CD4-positive, alpha-beta T cell (primary cell): ENCODE results near the gene PMAIP1. TPM values are rescaled to one million over a fixed set of nuclear protein-coding genes. Genes with fewer than 3 reads are reported as not detected.

Experiments used
- ATAC-seq: fragments of 200-7000 bp; cut with Tn5 transposase; one replicate; pipeline ENCODE4 v1.10.0; 2022; ENCODE audit warnings: mild to moderate bottlenecking; ENCODE audit not compliant: poor library complexity
- CTCF ChIA-PET: fragments of 350-600 bp; sonication (Branson Sonifier 250); formaldehyde crosslinking; loops from one replicate; lab custom pipeline; 2021; ENCODE audit warnings: antibody characterized with exemption, inconsistent platforms; lab: Charles Lee
- POLR2A ChIA-PET: fragments of 350-600 bp; sonication (Branson Sonifier 250); formaldehyde crosslinking; loops from one replicate; lab custom pipeline; 2021; ENCODE audit warnings: antibody characterized with exemption, inconsistent platforms; lab: Charles Lee
- DNase-seq, 14 experiments: peaks; one replicate each; pipeline ENCODE4 v3.0.0-alpha.2; 2013 to 2020; ENCODE audit warnings: mixed read lengths in 2 of 14
- H3K27ac ChIP-seq, 2 donors: one replicate each; pipeline versions ENCODE4 v1.5.1 to v1.7.0; 2013; ENCODE audit warnings: low read length in 2 of 2, low read depth in 1 of 2, mild to moderate bottlenecking in 1 of 2
- H3K27me3 ChIP-seq, 2 experiments: 1 replicate in 1 of 2; 2 replicates in 1 of 2; pipeline versions ENCODE4 v1.6.1 to v1.7.0; 2013; ENCODE audit warnings: low read length in 2 of 2, control low read depth in 1 of 2, mild to moderate bottlenecking in 1 of 2, moderate library complexity in 1 of 2; ENCODE audit not compliant: insufficient read depth in 2 of 2, control insufficient read depth in 1 of 2
- H3K36me3 ChIP-seq: one replicate; pipeline ENCODE4 v1.6.1; 2013; ENCODE audit warnings: low read length, control low read depth; ENCODE audit not compliant: insufficient read depth
- H3K4me1 ChIP-seq: one replicate; pipeline ENCODE4 v1.6.1; 2013; ENCODE audit warnings: low read length, control low read depth; ENCODE audit not compliant: insufficient read depth
- H3K4me3 ChIP-seq: one replicate; pipeline ENCODE4 v1.5.1; 2013; ENCODE audit warnings: mild to moderate bottlenecking, low read length, moderate library complexity
- H3K9me3 ChIP-seq, 2 experiments: 1 replicate in 1 of 2; 2 replicates in 1 of 2; pipeline versions ENCODE4 v1.6.1 to v1.7.0; 2013; ENCODE audit warnings: low read length in 2 of 2, mild to moderate bottlenecking in 2 of 2, control low read depth in 1 of 2, moderate library complexity in 1 of 2; ENCODE audit not compliant: control insufficient read depth in 1 of 2, insufficient read depth in 1 of 2
- H3K27ac Mint-ChIP-seq: one replicate; pipeline ENCODE4 v1.8.0; 2020; ENCODE audit warnings: mixed read lengths
- H3K27me3 Mint-ChIP-seq: one replicate; pipeline ENCODE4 v1.8.0; 2021; ENCODE audit warnings: mixed read lengths
- H3K36me3 Mint-ChIP-seq: one replicate; pipeline ENCODE4 v1.8.0; 2021; ENCODE audit warnings: low read depth, mixed read lengths
- H3K4me1 Mint-ChIP-seq: one replicate; pipeline ENCODE4 v1.8.0; 2021; ENCODE audit warnings: low read depth, mixed read lengths
- H3K4me3 Mint-ChIP-seq: one replicate; pipeline ENCODE4 v1.8.0; 2020; ENCODE audit warnings: mild to moderate bottlenecking, mixed read lengths
- H3K9me3 Mint-ChIP-seq: one replicate; pipeline ENCODE4 v1.8.0; 2020; ENCODE audit warnings: mixed read lengths
- CTCF ChIP-seq: fragments of 200-600 bp; IDR thresholded peaks from one replicate; pipeline ENCODE4 v1.8.0; 2022; ENCODE audit warnings: antibody characterized with exemption, mild to moderate bottlenecking
- intact Hi-C, 2 experiments: fragments of 100-400 bp; cut with DNase I in 1 of 2; cut with micrococcal nuclease in 1 of 2; formaldehyde crosslinking; loops; one replicate each; pipeline versions ENCODE4 v1.15.1 to v1.9.0; 2023 to 2025; cut with DNase I, micrococcal nuclease
- total RNA-seq, 174 experiments: library from RNA in 2 of 174; stranded (reverse) in 2 of 174; gene quantifications; one replicate each; pipeline ENCODE4 v1.2.3 and lab custom pipeline; 2021 to 2026

Gene PMAIP1
- total RNA-seq, 2 experiments from 2014 or later: 100 to 101 TPM

- H3K4me3 ChIP-seq: no peak overlapping the region
These were observed 28.4 kb downstream of the PMAIP1 start for GRCh38 chr18:59928201-59928600.

GRCh38 chr18:59929621-59930295 lies 30.0 kb downstream of the PMAIP1 start:
- ATAC-seq (no peak), DNase-seq (no peak)
- intact Hi-C loops: no loop called here
- Histone ChIP-seq H3K9me3 (no peaks in the 10 kb centered on the region), H3K27me3 (no peaks in the 10 kb centered on the region), H3K36me3 (no peaks in the 10 kb centered on the region), H3K27ac (no peak overlapping the region), H3K4me3 (no peak overlapping the region), H3K4me1 (no peaks in the 10 kb centered on the region)
- ChIA-PET POLR2A (no interaction called here), CTCF (no interaction called here)
- no peak overlapping the region for H3K27ac Mint-ChIP-seq
- H3K27me3 Mint-ChIP-seq: no peaks in the 10 kb centered on the region
- H3K4me3 Mint-ChIP-seq: no peak overlapping the region
- H3K36me3 Mint-ChIP-seq: no peaks in the 10 kb centered on the region
- no peaks in the 10 kb centered on the region for H3K4me1 Mint-ChIP-seq
- no peaks in the 10 kb centered on the region for H3K9me3 Mint-ChIP-seq
- TF ChIP-seq CTCF: no peak

More at GRCh38 chr18:59928201-59928600, 28.4 kb downstream of the PMAIP1 start:
- no peak for DNase-seq
- no peak for TF ChIP-seq CTCF
- no peak overlapping the region for H3K4me3 Mint-ChIP-seq
- Histone ChIP-seq H3K9me3 (no peaks in the 10 kb centered on the region), H3K27me3 (no peaks in the 10 kb centered on the region), H3K27ac (no peak overlapping the region), H3K4me1 (no peaks in the 10 kb centered on the region), H3K36me3 (no peaks in the 10 kb centered on the region)
- ChIA-PET POLR2A (no interaction called here), CTCF (no interaction called here)
- H3K9me3 Mint-ChIP-seq: no peaks in the 10 kb centered on the region
- intact Hi-C loops: no loop called here
- H3K27me3 Mint-ChIP-seq: peaks cover 7% of the 10 kb centered on the region
- H3K4me1 Mint-ChIP-seq: no peaks in the 10 kb centered on the region
- H3K36me3 Mint-ChIP-seq: no peaks in the 10 kb centered on the region
- ATAC-seq: no peak
- no peak overlapping the region for H3K27ac Mint-ChIP-seq

GRCh38 chr18:59932401-59932800 lies 32.6 kb downstream of the PMAIP1 start:
- no peak for DNase-seq
- no peaks in the 10 kb centered on the region for H3K36me3 ChIP-seq
- POLR2A ChIA-PET: no interaction called here
- Mint-ChIP-seq H3K4me1 (no peaks in the 10 kb centered on the region), H3K27me3 (no peaks in the 10 kb centered on the region), H3K27ac (no peak overlapping the region), H3K9me3 (no peaks in the 10 kb centered on the region), H3K36me3 (no peaks in the 10 kb centered on the region), H3K4me3 (no peak overlapping the region)
- intact Hi-C loops: no loop called here
- no peaks in the 10 kb centered on the region for H3K9me3 ChIP-seq
- TF ChIP-seq CTCF: no peak
- ATAC-seq: no peak
- H3K27ac ChIP-seq: no peak overlapping the region
- no peak overlapping the region for H3K4me3 ChIP-seq
- CTCF ChIA-PET: no interaction called here
- no peaks in the 10 kb centered on the region for H3K27me3 ChIP-seq
- H3K4me1 ChIP-seq: no peaks in the 10 kb centered on the region
